Activated CD4-positive, CD25-positive, alpha-beta regulatory T cell treated with anti-CD3 and anti-CD28 coated beads, Interleukin-2, amount 50 U/mL, for 72 hours (primary cell): ENCODE data around the gene ZEB2.

ENCODE experiments used
- DNase-seq: peaks from one replicate; pipeline ENCODE4 v3.0.0; 2021

The ZEB2 gene

DNA sequence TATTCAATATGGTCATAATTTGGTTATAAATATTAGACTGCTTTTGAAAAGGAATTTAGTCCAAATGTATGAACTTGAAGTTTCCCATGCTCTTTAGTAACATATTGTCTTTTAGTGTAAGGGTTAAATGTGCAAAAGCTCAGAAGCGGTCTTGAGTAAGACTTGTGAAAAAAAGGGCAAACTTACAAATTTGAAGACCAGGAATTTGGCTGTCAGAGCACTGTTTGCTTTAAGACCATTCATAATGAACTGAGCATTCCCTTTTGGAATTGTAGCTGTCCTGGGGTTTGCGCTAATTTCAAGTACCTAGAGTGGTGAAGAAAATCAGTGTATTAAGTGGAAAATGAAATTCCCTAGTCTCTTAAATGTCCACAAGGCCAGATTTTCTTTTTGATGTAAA is 6.9 kb upstream of the ZEB2 start:
- DNase-seq: no peak

DNA sequence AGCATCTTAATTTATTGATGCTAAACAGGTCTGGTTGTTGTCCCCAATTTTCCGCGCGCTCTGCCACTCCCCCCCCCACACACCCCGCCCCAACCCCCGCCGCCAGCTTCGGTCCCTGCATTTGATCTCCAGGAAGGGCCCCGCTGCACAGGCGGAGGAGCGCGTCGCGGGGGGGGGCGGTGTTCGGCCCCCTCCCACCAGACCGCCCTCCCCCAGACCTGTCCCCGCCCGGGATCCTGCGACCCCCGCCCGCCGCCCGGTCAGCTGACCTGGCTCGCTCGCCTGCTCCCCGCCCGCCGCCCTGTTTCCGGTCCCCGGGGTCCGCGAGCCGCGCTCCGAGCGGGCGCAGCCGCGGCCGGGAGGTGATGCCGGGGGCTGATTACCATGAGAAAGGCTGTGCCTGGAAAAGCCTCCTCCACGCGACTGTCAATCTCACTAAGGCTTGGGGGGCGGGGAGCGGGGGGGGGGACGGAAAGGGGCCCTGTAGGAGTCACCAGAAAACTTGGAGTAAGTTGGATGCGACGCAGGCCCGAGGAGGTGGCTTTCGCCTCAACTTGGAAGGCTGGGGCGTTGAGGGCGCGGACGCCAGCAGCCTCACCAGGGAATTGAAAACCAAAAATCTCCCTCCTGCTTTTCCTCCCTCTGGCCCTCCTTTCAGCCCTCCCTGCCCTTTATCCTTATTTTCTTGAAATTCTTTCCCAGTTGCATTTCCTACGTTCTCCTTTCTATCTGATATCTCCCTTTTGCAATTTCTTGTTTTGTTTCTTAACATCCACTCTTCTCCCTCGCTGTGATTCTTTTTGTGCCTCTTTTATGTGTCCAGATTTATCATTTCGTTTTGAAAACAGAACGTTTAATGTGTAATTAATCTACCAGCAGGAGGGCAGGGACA is 4.4 kb upstream of the ZEB2 start:
- no peak for DNase-seq

- no peak for DNase-seq
Observed at GRCh38 chr2:144523596-144524117, 3.7 kb upstream of the ZEB2 start.

DNA sequence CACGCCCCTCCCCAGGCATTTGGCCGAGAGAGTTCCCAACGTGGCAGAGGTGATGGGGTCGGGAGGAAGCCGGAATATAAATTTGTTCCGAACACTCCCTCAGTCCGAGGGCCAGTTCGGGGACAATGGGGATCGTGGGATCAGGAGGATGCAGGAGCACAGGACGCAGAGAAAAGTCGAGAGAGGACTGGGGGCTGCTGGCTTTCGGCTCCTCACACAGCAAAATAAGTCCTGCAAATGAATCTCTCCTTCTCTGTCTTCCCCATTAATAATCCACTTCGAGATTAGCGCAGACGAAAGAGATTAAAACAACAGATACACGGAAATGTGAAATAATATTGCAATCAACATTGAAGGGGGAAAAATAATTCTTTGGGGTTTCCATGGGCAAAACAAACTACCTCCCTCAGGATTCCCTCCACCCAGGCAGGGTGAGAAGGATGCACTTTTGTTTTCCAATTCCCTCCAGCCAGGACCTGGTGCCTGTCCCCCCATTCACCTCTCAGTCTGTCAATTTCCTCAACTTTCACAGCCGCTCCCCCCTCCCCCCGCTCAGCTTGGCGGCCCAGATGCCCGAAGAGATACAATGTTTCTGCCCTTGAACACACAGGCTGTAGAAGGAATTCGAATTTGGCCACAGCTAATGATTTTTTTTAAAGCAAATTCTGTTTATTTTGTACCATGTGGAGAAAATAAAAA is 3.1 kb upstream of the ZEB2 start:
- no peak for DNase-seq

- no peak for DNase-seq
Observed at GRCh38 chr2:144522176-144522896, 2.4 kb upstream of the ZEB2 start.

GRCh38 chr2:144521686-144522085 is 1.8 kb upstream of the ZEB2 start:
- no peak for DNase-seq

GRCh38 chr2:144520756-144521487 is 1.0 kb upstream of the ZEB2 start:
- no peak for DNase-seq

- DNase-seq: no peak
Observed at GRCh38 chr2:144519597-144519933, 354 bp downstream of the ZEB2 start.

GRCh38 chr2:144518748-144519596 is 947 bp downstream of the ZEB2 start:
- DNase-seq: no peak

- no peak for DNase-seq
Observed at GRCh38 chr2:144517866-144518747, 1.8 kb downstream of the ZEB2 start.

DNA sequence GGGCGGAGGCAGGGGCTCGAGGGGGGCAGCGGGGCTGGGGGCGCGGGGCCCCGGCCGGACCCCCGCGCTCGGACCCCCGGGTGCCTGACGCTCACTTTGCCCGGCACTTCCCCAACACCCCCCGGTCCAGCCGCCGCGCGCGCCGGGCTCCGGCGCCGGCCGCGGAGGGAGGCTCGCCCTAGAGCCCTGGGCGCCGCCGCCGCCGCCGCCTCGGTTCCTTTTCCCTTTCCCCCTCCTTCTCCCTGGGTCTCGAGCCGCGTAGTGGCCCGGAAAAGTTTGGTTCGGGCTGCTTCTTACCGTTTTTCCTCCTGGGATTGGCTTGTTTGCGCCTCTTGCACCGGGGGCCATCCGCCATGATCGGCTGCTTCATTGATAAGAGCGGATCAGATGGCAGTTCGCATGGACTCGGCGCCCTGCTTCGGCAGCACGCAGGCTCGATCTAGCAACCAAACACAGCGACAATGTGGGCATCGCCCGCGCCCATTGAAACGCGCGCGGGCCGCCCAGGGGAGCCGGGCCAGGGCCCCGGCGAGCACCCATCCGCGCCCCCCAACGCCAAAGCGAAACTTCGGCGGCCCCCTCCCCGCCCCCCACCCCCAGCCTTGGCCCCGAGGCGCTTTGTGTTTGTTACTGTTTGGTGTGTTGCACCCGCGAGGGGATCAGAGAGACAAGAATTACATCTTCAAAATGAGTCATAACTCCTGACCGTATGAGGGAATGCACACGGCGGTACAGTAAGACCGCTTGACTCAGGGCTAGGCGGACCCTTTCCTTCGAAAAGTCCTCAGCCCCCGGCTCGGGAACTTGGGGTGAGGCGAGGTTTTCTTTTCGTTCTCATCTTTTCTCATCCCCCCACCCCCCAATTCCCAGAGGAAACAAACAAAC is 2.7 kb downstream of the ZEB2 start:
- DNase-seq: no peak

- no peak for DNase-seq
Observed at GRCh38 chr2:144516411-144516980, 3.4 kb downstream of the ZEB2 start.

DNA sequence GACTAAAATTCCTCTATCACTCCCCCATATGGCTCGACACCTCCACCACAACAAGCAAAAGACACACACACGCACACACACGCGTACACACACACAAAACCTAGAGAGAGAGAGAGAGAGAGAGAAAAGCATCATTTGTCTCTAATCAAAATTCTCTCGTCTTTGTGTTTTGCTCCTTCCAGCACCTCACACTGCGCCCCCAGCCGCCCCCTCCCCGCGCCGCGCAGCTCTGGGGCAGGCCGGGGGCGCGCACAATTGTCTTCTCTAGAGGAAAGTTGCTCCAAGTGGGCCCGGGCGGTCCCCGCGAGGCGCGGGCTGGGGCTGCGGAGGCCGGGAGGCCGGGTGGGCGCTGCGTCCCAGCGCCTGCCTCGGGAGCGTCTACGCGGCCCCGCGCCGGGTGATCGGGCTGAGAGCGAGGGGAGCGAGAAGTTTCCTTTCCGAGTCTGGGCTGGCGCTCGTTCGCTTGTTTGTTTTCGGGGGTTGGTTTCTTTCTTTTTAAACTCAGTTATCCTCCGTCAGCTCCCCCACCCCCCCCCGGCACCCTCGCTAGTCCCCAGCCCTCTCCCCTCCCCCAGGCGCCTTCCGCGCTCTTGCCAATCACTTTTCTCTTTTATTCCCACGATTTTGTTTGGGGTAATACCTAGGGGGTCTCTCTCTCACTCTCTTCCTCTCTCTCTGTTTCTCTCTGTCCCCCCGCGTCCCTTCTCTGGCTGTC is 4.1 kb downstream of the ZEB2 start:
- no peak for DNase-seq

- DNase-seq: no peak
Observed at GRCh38 chr2:144515099-144515695, 4.7 kb downstream of the ZEB2 start.

- DNase-seq: no peak
Observed at GRCh38 chr2:144514616-144515091, 5.3 kb downstream of the ZEB2 start.

DNA sequence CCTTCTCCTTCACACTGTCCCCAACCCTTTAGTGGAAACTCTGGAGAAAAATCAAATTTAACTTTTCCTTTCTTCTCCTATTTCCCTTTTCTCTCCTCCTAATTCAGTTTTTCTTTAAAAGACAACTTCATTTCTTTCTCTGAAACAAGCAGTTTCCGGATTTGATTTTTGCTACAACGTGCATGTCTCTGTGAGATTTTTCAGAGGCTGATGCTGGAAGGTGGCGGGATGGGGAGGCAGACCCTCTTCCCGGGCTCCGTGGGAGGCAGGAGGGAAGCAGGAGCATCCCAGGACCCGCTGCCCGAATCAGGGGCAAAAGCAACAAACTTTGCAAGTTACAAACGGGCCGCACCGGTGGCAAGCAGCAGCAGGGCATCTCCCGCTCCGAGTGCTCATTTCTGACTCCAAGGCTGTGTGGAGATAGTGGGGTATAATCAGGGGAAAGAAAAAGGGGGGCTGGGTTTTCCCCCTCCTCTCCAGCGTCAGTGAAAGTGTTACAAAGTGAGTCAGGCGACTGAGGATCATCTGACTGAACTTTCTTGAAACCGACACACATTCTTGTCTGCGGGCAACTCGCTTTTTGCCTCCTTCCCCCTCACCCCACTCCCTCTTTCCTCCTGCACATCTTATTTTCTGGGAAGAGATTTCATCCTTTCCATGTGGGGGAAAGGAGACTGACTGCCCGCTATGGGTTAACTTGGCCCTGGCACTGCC is 6.4 kb downstream of the ZEB2 start:
- DNase-seq: no peak

GRCh38 chr2:144512891-144513351 is 7.0 kb downstream of the ZEB2 start:
- no peak for DNase-seq
